ENCODE data around the gene THY1. TPM values are rescaled to one million over a fixed set of nuclear protein-coding genes. Genes with fewer than 3 reads are reported as not detected.

Gene THY1
- total and polyA plus RNA-seq, 3 experiments from 2014 or later = 0.40 to 0.74 TPM; not detected in 1

- Mint-ChIP-seq H3K36me3 (no peaks in the 10 kb centered on the region), H3K27ac (peak overlapping the region in 1 of 8 donors; percentile 62), H3K4me1 (peaks cover 12 to 23% (median 13%) of the 10 kb centered on the region in 3 donors), H3K4me3 (no peak overlapping the region), H3K27me3 (peaks cover 36 to 71% of the 10 kb centered on the region in 2 donors), H3K9me3 (peaks cover 0 to 2% (median 0%) of the 10 kb centered on the region in 5 donors)
- no peak for DNase-seq
- Histone ChIP-seq H3K27ac (ENCODE audit: low read depth, low read length) (no peak overlapping the region), H3K9me3 (ENCODE audit: low read length) (no peaks in the 10 kb centered on the region), H3K4me1 (ENCODE audit: insufficient read depth, low read length) (no peaks in the 10 kb centered on the region), H3K36me3 (ENCODE audit: insufficient read depth, low read length) (no peaks in the 10 kb centered on the region), H3K27me3 (ENCODE audit: insufficient read depth, low read length, poor library complexity, severe bottlenecking) (peaks cover 38% of the 10 kb centered on the region), H3K4me3 (ENCODE audit: low read length) (no peak overlapping the region)
- ChIA-PET POLR2A (no interaction called here), CTCF (interaction anchor here (1.4 kb wide), 1 partner anchor 70 kb away, joined by 4 read pairs; no protein-coding TSS in a partner anchor)
Measured at GRCh38 chr11:119426142-119426541, 3.2 kb upstream of the THY1 start.

- Histone ChIP-seq H3K4me1 (ENCODE audit: insufficient read depth, low read length) (no peaks in the 10 kb centered on the region), H3K9me3 (ENCODE audit: low read length) (no peaks in the 10 kb centered on the region), H3K4me3 (ENCODE audit: low read length) (no peak overlapping the region), H3K27me3 (ENCODE audit: insufficient read depth, low read length, poor library complexity, severe bottlenecking) (peaks cover 43% of the 10 kb centered on the region), H3K36me3 (ENCODE audit: insufficient read depth, low read length) (no peaks in the 10 kb centered on the region), H3K27ac (ENCODE audit: low read depth, low read length) (no peak overlapping the region)
- Mint-ChIP-seq H3K9me3 (peaks cover 0 to 2% (median 0%) of the 10 kb centered on the region in 5 donors), H3K4me3 (no peak overlapping the region), H3K4me1 (peaks cover 12 to 23% (median 13%) of the 10 kb centered on the region in 3 donors), H3K36me3 (no peaks in the 10 kb centered on the region), H3K27ac (no peak overlapping the region), H3K27me3 (peaks cover 38 to 71% of the 10 kb centered on the region in 2 donors)
- no peak for DNase-seq
- CTCF ChIA-PET = interaction anchor here (0.6 to 1.4 kb wide), 2 partner anchors 69 to 192 kb away, joined by 3 to 5 read pairs; no protein-coding TSS in a partner anchor
- POLR2A ChIA-PET = no interaction called here
Measured at GRCh38 chr11:119424775-119425174, 1.8 kb upstream of the THY1 start.

GRCh38 chr11:119424276-119424675 is 1.3 kb upstream of the THY1 start:
- no peak overlapping the region for H3K4me3 Mint-ChIP-seq
- peaks cover 47% of the 10 kb centered on the region for H3K27me3 ChIP-seq (ENCODE audit: insufficient read depth, low read length, poor library complexity, severe bottlenecking)
- no peaks in the 10 kb centered on the region for H3K9me3 ChIP-seq (ENCODE audit: low read length)
- no peak overlapping the region for H3K27ac Mint-ChIP-seq
- H3K36me3 Mint-ChIP-seq = no peaks in the 10 kb centered on the region
- DNase-seq = no peak
- H3K4me1 Mint-ChIP-seq = peaks cover 12 to 23% (median 13%) of the 10 kb centered on the region in 3 donors
- H3K4me3 ChIP-seq (ENCODE audit: low read length) = no peak overlapping the region
- H3K4me1 ChIP-seq (ENCODE audit: insufficient read depth, low read length) = no peaks in the 10 kb centered on the region
- ChIA-PET CTCF (interaction anchor here (0.6 to 1.4 kb wide), 2 partner anchors 68 to 193 kb away, joined by 3 to 5 read pairs; no protein-coding TSS in a partner anchor), POLR2A (no interaction called here)
- H3K27ac ChIP-seq (ENCODE audit: low read depth, low read length) = no peak overlapping the region
- H3K9me3 Mint-ChIP-seq = peaks cover 0 to 2% (median 0%) of the 10 kb centered on the region in 5 donors
- H3K27me3 Mint-ChIP-seq = peaks cover 39 to 73% of the 10 kb centered on the region in 2 donors
- no peaks in the 10 kb centered on the region for H3K36me3 ChIP-seq (ENCODE audit: insufficient read depth, low read length)

GRCh38 chr11:119423509-119424254 is 710 bp upstream of the THY1 start:
- H3K4me3 Mint-ChIP-seq = peak overlapping the region in 4 of 7 donors; percentile 13 to 63 (median 54)
- H3K27ac ChIP-seq (ENCODE audit: low read depth, low read length) = no peak overlapping the region
- H3K4me1 ChIP-seq (ENCODE audit: insufficient read depth, low read length) = no peaks in the 10 kb centered on the region
- no peak overlapping the region for H3K4me3 ChIP-seq (ENCODE audit: low read length)
- ChIA-PET CTCF (interaction anchor here (1.4 kb wide), 1 partner anchor 67 kb away, joined by 3 read pairs; no protein-coding TSS in a partner anchor), POLR2A (no interaction called here)
- no peaks in the 10 kb centered on the region for H3K9me3 ChIP-seq (ENCODE audit: low read length)
- no peak overlapping the region for H3K27ac Mint-ChIP-seq
- H3K9me3 Mint-ChIP-seq = peaks cover 0 to 2% (median 0%) of the 10 kb centered on the region in 5 donors
- DNase-seq = no peak
- H3K36me3 ChIP-seq (ENCODE audit: insufficient read depth, low read length) = no peaks in the 10 kb centered on the region
- peaks cover 40 to 77% of the 10 kb centered on the region in 2 donors for H3K27me3 Mint-ChIP-seq
- H3K36me3 Mint-ChIP-seq = no peaks in the 10 kb centered on the region
- H3K27me3 ChIP-seq (ENCODE audit: insufficient read depth, low read length, poor library complexity, severe bottlenecking) = peaks cover 47% of the 10 kb centered on the region
- H3K4me1 Mint-ChIP-seq = peaks cover 12 to 23% (median 13%) of the 10 kb centered on the region in 3 donors

- peaks cover 47% of the 10 kb centered on the region for H3K27me3 ChIP-seq (ENCODE audit: insufficient read depth, low read length, poor library complexity, severe bottlenecking)
Measured at GRCh38 chr11:119421941-119422808, 797 bp downstream of the THY1 start.

GRCh38 chr11:119421351-119421750 is 1.6 kb downstream of the THY1 start:
- H3K9me3 Mint-ChIP-seq = no peaks in the 10 kb centered on the region
- peaks cover 40 to 69% of the 10 kb centered on the region in 2 donors for H3K27me3 Mint-ChIP-seq
- Histone ChIP-seq H3K36me3 (ENCODE audit: insufficient read depth, low read length) (no peaks in the 10 kb centered on the region), H3K27me3 (ENCODE audit: insufficient read depth, low read length, poor library complexity, severe bottlenecking) (peaks cover 46% of the 10 kb centered on the region), H3K4me3 (ENCODE audit: low read length) (no peak overlapping the region), H3K27ac (ENCODE audit: low read depth, low read length) (no peak overlapping the region), H3K4me1 (ENCODE audit: insufficient read depth, low read length) (no peaks in the 10 kb centered on the region), H3K9me3 (ENCODE audit: low read length) (no peaks in the 10 kb centered on the region)
- no peak overlapping the region for H3K27ac Mint-ChIP-seq
- DNase-seq = no peak
- ChIA-PET POLR2A (no interaction called here), CTCF (no interaction called here)
- H3K4me1 Mint-ChIP-seq = peaks cover 11 to 22% (median 12%) of the 10 kb centered on the region in 3 donors
- H3K4me3 Mint-ChIP-seq = peak overlapping the region in 3 of 7 donors; percentile 15 to 66 (median 55)
- no peaks in the 10 kb centered on the region for H3K36me3 Mint-ChIP-seq

More at GRCh38 chr11:119421941-119422808, 797 bp downstream of the THY1 start:
- Histone ChIP-seq H3K4me3 (ENCODE audit: low read length) (no peak overlapping the region), H3K27ac (ENCODE audit: low read depth, low read length) (no peak overlapping the region), H3K9me3 (ENCODE audit: low read length) (no peaks in the 10 kb centered on the region), H3K36me3 (ENCODE audit: insufficient read depth, low read length) (no peaks in the 10 kb centered on the region), H3K4me1 (ENCODE audit: insufficient read depth, low read length) (no peaks in the 10 kb centered on the region)
- no peaks in the 10 kb centered on the region for H3K9me3 Mint-ChIP-seq
- H3K27ac Mint-ChIP-seq = peak overlapping the region in 1 of 8 donors; percentile 0
- H3K4me1 Mint-ChIP-seq = peaks cover 12 to 23% (median 13%) of the 10 kb centered on the region in 3 donors
- CTCF ChIA-PET = no interaction called here
- H3K4me3 Mint-ChIP-seq = peak overlapping the region in 5 of 7 donors; percentile 3 to 86 (median 55)
- H3K36me3 Mint-ChIP-seq = no peaks in the 10 kb centered on the region
- DNase-seq = no peak
- POLR2A ChIA-PET = no interaction called here
- H3K27me3 Mint-ChIP-seq = peaks cover 40 to 72% of the 10 kb centered on the region in 2 donors

- no peak for DNase-seq
- Mint-ChIP-seq H3K4me3 (no peak overlapping the region), H3K36me3 (peaks cover 0 to 2% (median 0%) of the 10 kb centered on the region in 3 donors), H3K9me3 (no peaks in the 10 kb centered on the region), H3K4me1 (peaks cover 8 to 19% (median 9%) of the 10 kb centered on the region in 3 donors), H3K27ac (no peak overlapping the region), H3K27me3 (peaks cover 36 to 72% of the 10 kb centered on the region in 2 donors)
- POLR2A ChIA-PET = no interaction called here
- H3K4me1 ChIP-seq (ENCODE audit: insufficient read depth, low read length) = no peaks in the 10 kb centered on the region
- H3K9me3 ChIP-seq (ENCODE audit: low read length) = no peaks in the 10 kb centered on the region
- no peaks in the 10 kb centered on the region for H3K36me3 ChIP-seq (ENCODE audit: insufficient read depth, low read length)
- H3K27me3 ChIP-seq (ENCODE audit: insufficient read depth, low read length, poor library complexity, severe bottlenecking) = peaks cover 40% of the 10 kb centered on the region
- CTCF ChIA-PET = no interaction called here
- no peak overlapping the region for H3K27ac ChIP-seq (ENCODE audit: low read depth, low read length)
- no peak overlapping the region for H3K4me3 ChIP-seq (ENCODE audit: low read length)
Measured at GRCh38 chr11:119420631-119421030, 2.3 kb downstream of the THY1 start.

Data from CD8-positive, alpha-beta memory T cell (primary cell).